Gastroesophageal sphincter (tissue), 4 donors: ENCODE results near the gene ARHGEF4. TPM values are rescaled to one million over a fixed set of nuclear protein-coding genes. Genes with fewer than 3 reads are reported as not detected.

ENCODE experiments used
- ATAC-seq: fragments of 150-250 bp; one replicate; pipeline ENCODE4 v1.9.1; 2016; ENCODE audit warnings: mild to moderate bottlenecking, moderate library complexity
- H3K27ac ChIP-seq, 4 donors: fragments of 200-600 bp; sonication (generic) in 3 of 4; 1 replicate in 3 of 4; 2 replicates in 1 of 4; pipeline ENCODE4 v1.5.1; 2016 to 2019
- H3K27me3 ChIP-seq: fragments of 200-600 bp; sonication (generic); one replicate; pipeline ENCODE4 v1.5.1; 2019
- H3K36me3 ChIP-seq, 2 donors: fragments of 200-600 bp; sonication (generic); one replicate each; pipeline ENCODE4 v1.5.1; 2019; ENCODE audit warnings: control low read depth in 1 of 2
- H3K4me1 ChIP-seq, 3 donors: fragments of 200-600 bp; sonication (generic); 1 replicate in 2 of 3; 2 replicates in 1 of 3; pipeline ENCODE4 v1.5.1; 2016 to 2019; ENCODE audit warnings: control low read depth in 2 of 3
- H3K4me3 ChIP-seq, 2 donors: fragments of 200-600 bp; sonication (generic); one replicate each; pipeline ENCODE4 v1.5.1; 2019; ENCODE audit warnings: mild to moderate bottlenecking in 1 of 2, moderate library complexity in 1 of 2
- H3K9me3 ChIP-seq, 3 donors: fragments of 200-600 bp; sonication (generic); one replicate each; pipeline ENCODE4 v1.5.1; 2017 to 2019; ENCODE audit warnings: control low read depth in 2 of 3
- EP300 ChIP-seq: sonication (generic); formaldehyde crosslinking; IDR thresholded peaks from one replicate; pipeline ENCODE4 v1.6.1; 2017; ENCODE audit warnings: antibody characterized with exemption, mild to moderate bottlenecking
- POLR2A ChIP-seq, 2 donors: fragments of 450-650 bp; IDR thresholded peaks; one replicate each; pipeline ENCODE4 v1.6.1; 2017; ENCODE audit warnings: antibody characterized with exemption in 2 of 2, mild to moderate bottlenecking in 2 of 2, moderate library complexity in 1 of 2
- POLR2AphosphoS5 ChIP-seq: sonication (generic); formaldehyde crosslinking; IDR thresholded peaks from one replicate; pipeline ENCODE4 v1.6.1; 2017; ENCODE audit warnings: antibody characterized with exemption
- WGBS, 2 donors: methylation state at CpG; one replicate each; pipeline ENCODE4 v1.1.5; 2018; ENCODE audit warnings: low coverage in 1 of 2; 5-methylcytosine and 5-hydroxymethylcytosine counted together
- total RNA-seq, 4 donors: library from RNA; depleted of rRNA; stranded (reverse); fragments of >200 nt; gene quantifications; one replicate each; pipeline ENCODE4 v1.1.0, GENCODE V29; 2016
- TF ChIP-seq, protein P1 (sequence below), 4 experiments: fragments of 200-600 bp in 2 of 4; fragments of 450-650 bp in 2 of 4; sonication (generic) in 1 of 4; IDR thresholded peaks; one replicate each; pipeline ENCODE4 v1.5.1; 2017 to 2019; ENCODE audit warnings: antibody characterized with exemption in 4 of 4, mild to moderate bottlenecking in 2 of 4, moderate library complexity in 2 of 4

The ARHGEF4 gene
- total RNA-seq, 4 donors from 2014 or later: 15.9 to 59.5 (median 21.8) TPM

DNA sequence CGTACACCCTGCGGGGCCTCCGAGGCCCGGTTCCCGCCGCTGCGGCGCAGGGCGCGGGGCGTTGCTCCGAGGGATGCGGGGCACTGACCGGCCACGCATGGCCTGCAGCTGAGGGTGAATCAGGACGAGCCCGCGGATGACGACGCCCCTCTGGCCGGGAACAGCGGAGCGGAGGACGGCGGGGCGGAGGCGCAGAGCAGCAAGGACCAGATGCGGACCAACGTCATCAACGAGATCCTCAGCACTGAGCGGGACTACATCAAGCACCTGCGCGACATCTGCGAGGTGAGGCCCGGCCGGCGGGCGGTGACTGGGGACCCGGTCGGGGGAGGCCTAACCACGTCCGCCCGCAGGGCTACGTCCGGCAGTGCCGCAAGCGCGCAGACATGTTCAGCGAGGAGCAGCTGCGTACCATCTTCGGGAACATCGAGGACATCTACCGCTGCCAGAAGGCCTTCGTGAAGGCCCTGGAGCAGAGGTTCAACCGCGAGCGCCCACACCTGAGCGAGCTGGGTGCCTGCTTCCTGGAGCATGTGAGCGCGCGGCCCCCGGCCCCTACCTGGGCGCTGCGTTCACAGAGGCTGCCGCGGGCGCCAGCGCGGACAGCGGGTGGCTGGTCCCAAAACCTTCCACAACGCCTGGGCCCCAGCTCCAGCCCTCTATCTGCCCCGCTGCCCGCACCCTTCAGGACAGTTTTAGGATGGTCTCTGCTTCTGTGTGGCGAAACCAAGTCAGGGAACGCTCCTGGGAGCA lies 203.4 kb downstream of the ARHGEF4 start:
- H3K27me3 ChIP-seq: peaks cover 9% of the 10 kb centered on the region
- peaks cover 0 to 46% of the 10 kb centered on the region in 2 donors for H3K36me3 ChIP-seq
- H3K27ac ChIP-seq: no peak overlapping the region
- H3K9me3 ChIP-seq: no peaks in the 10 kb centered on the region
- TF ChIP-seq POLR2A (IDR thresholded peaks at IDR 0.05): no peak
- TF ChIP-seq, protein P1, sequence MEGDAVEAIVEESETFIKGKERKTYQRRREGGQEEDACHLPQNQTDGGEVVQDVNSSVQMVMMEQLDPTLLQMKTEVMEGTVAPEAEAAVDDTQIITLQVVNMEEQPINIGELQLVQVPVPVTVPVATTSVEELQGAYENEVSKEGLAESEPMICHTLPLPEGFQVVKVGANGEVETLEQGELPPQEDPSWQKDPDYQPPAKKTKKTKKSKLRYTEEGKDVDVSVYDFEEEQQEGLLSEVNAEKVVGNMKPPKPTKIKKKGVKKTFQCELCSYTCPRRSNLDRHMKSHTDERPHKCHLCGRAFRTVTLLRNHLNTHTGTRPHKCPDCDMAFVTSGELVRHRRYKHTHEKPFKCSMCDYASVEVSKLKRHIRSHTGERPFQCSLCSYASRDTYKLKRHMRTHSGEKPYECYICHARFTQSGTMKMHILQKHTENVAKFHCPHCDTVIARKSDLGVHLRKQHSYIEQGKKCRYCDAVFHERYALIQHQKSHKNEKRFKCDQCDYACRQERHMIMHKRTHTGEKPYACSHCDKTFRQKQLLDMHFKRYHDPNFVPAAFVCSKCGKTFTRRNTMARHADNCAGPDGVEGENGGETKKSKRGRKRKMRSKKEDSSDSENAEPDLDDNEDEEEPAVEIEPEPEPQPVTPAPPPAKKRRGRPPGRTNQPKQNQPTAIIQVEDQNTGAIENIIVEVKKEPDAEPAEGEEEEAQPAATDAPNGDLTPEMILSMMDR (IDR thresholded peaks at IDR 0.05): no peak
- no peak for TF ChIP-seq EP300
- TF ChIP-seq POLR2AphosphoS5: no peak
- H3K4me3 ChIP-seq: peak overlapping the region in 1 of 2 donors; percentile 21
- no peak for ATAC-seq
- WGBS, 2 donors: 33 to 90% methylated on average over 2 to 3 of the region's 75 CpGs
- H3K4me1 ChIP-seq: peaks cover 0 to 17% (median 5%) of the 10 kb centered on the region in 3 donors

DNA sequence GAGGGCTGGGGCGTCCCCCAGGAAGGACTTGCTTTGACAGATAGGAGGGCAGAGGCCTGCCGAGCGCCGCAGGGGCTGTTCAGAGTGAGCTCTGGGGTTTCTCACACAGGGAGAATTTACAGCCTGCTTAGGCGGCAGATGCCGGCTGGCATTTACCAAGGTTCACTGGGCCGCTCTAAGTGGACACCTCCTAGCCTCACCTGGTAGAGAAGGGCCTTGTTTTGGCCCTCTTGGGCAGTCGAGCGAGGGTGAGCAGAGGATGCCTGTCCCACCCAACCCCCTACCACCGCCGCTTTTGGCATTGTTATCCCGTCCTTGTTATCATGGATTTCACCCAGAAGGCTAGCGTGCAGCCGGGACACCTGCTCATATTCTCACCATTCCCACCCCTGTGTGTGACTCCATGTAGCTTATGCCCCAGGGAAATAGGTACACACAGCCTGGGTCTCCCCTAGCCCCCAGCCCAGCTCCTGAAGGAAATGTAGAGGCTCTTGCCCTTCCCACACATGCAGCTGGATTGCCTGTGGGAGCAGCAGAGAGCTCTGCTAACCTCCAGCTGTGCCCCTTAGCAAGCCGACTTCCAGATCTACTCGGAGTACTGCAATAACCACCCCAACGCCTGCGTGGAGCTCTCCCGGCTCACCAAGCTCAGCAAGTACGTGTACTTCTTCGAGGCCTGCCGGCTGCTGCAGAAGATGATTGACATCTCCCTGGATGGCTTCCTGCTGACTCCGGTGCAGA lies 204.1 kb downstream of the ARHGEF4 start:
- peaks cover 4% of the 10 kb centered on the region for H3K27me3 ChIP-seq
- peaks cover 0 to 10% (median 1%) of the 10 kb centered on the region in 3 donors for H3K4me1 ChIP-seq
- TF ChIP-seq, protein P1 (IDR thresholded peaks at IDR 0.05): no peak
- TF ChIP-seq EP300 (no peak), POLR2A (IDR thresholded peaks at IDR 0.05) (no peak), POLR2AphosphoS5 (no peak)
- no peak for ATAC-seq
- H3K36me3 ChIP-seq: peaks cover 0 to 54% of the 10 kb centered on the region in 2 donors
- no peak overlapping the region for H3K27ac ChIP-seq
- H3K4me3 ChIP-seq: peak overlapping the region in 1 of 2 donors; percentile 21
- no peaks in the 10 kb centered on the region for H3K9me3 ChIP-seq
- WGBS, 2 donors: 80 to 93% methylated on average over 1 to 4 of the region's 23 CpGs

DNA sequence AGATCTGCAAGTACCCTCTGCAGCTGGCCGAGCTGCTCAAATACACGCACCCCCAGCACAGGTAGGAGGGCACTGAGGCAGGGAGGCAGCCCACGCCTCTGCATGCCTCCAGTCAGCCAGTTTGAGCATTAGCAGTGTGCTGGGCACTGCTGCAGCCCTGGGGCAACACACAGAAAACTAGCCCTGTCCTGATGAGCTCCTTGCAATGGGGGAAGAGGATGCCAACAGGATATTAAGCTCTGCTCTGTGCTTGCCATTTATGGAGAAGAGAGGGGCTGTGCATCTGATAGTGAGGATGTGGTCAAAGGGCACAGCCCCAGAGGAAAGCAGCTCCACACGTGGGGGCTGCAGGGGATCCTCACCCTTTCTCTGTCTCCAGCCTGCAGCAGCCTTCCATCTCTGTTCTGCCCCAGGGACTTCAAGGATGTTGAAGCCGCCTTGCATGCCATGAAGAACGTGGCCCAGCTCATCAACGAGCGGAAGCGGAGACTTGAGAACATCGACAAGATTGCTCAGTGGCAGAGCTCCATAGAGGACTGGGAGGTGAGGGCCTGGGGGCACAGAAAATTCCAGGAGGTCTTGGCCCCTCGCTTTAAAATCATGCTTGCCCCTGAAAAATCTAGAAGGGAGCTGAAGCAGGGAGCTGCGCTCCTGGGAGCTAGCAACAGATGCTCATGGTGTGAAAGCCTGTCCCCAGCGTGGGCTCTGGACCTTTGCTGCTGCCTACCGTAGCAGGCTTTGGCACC lies 204.9 kb downstream of the ARHGEF4 start:
- Histone ChIP-seq H3K27ac (no peak overlapping the region), H3K4me3 (no peak overlapping the region), H3K9me3 (no peaks in the 10 kb centered on the region), H3K27me3 (peaks cover 4% of the 10 kb centered on the region), H3K36me3 (peaks cover 0 to 61% of the 10 kb centered on the region in 2 donors), H3K4me1 (peaks cover 0 to 3% (median 0%) of the 10 kb centered on the region in 3 donors)
- TF ChIP-seq, protein P1 (IDR thresholded peaks at IDR 0.05): no peak
- no peak for TF ChIP-seq EP300
- no peak for TF ChIP-seq POLR2AphosphoS5
- no peak for TF ChIP-seq POLR2A (IDR thresholded peaks at IDR 0.05)
- no peak for ATAC-seq
- WGBS, 2 donors: 80 to 81% methylated on average over 1 to 3 of the region's 14 CpGs

DNA sequence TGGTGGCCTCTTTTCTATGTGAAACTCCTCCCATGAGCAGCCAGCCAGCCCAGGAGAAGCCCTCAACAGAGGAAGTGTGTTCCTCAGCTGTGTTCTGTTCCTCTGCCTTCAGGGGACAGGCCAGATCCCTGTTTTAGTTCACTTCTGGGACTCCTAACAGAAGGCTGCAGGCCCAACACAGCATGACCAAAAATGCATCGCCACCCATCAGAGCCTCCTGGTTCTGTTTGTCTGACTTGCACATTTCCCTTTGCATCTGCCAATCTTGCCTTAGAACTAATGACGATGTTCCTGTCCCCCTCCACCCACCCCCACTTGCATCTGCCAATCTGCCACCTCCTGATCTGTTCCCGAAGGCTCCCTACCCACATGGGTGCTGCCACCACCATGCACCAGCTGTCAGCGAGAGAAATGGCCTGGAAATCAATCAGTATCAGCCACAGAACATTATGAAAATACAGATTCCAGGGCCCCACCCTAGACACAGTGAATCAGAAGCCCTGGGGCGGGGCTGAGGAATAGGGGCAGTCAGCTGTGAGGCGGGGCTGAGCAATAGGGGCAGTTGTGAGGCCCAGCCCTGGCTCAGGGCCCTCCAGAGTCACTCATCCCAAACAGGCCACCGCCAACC lies 205.5 kb downstream of the ARHGEF4 start:
- TF ChIP-seq, protein P1 (IDR thresholded peaks at IDR 0.05): no peak
- TF ChIP-seq POLR2A (IDR thresholded peaks at IDR 0.05): no peak
- no peak for TF ChIP-seq POLR2AphosphoS5
- no peak for TF ChIP-seq EP300
- no peak for ATAC-seq
- WGBS, 2 donors: 85% methylated on average over 6 of the region's 7 CpGs; no CpG with 5 or more reads in 1 of the 2 donors

More for the DNA sequence above, 205.5 kb downstream of the ARHGEF4 start:
- H3K27ac ChIP-seq: no peak overlapping the region
- peaks cover 0 to 68% of the 10 kb centered on the region in 2 donors for H3K36me3 ChIP-seq
- H3K9me3 ChIP-seq: no peaks in the 10 kb centered on the region
- no peaks in the 10 kb centered on the region for H3K4me1 ChIP-seq
- H3K27me3 ChIP-seq: peaks cover 4% of the 10 kb centered on the region
- H3K4me3 ChIP-seq: no peak overlapping the region
